ENCODE results near the gene BEGAIN. TPM values are rescaled to one million over a fixed set of nuclear protein-coding genes. Genes with fewer than 3 reads are reported as not detected.

Gene BEGAIN
- total and polyA plus RNA-seq, 2 experiments from 2014 or later, result not detected

DNA sequence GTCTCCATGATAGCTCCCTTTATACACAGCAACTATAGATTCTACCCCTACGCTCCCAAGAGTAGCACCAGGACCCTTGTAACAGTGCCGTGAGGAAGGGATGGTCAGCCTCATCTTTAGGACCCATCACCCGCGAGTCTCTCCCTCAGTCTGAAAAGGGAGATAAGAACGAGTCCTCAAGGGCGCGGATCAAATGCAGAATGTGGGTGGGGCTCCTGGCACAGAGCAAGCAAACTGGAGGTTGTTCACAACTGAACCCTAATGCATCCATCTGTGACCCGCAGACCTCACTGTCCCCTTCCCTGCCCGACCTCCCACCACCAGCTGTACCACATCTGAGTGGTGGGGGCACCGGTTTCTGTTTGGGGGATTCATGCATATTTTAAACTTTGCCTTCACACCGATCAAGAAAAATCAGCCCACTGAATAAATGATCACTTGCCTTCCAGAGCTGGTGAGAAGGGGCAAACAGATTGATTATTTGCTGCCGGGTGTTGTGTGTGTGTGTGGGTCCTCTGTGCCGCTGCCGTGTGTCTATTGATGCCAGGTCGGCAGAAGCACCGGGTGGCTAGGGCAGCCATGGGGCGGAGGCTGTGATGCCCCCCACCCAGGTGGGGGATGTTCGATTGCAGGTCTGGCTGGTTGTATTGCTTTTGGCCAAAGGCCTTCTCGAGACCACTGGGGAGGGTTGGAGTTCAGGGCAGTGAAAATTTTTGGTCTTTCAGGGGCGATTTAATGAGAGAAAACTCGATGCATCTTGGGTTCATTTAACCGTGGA, 35.7 kb upstream of the BEGAIN start:
- TF ChIP-seq, protein P1, sequence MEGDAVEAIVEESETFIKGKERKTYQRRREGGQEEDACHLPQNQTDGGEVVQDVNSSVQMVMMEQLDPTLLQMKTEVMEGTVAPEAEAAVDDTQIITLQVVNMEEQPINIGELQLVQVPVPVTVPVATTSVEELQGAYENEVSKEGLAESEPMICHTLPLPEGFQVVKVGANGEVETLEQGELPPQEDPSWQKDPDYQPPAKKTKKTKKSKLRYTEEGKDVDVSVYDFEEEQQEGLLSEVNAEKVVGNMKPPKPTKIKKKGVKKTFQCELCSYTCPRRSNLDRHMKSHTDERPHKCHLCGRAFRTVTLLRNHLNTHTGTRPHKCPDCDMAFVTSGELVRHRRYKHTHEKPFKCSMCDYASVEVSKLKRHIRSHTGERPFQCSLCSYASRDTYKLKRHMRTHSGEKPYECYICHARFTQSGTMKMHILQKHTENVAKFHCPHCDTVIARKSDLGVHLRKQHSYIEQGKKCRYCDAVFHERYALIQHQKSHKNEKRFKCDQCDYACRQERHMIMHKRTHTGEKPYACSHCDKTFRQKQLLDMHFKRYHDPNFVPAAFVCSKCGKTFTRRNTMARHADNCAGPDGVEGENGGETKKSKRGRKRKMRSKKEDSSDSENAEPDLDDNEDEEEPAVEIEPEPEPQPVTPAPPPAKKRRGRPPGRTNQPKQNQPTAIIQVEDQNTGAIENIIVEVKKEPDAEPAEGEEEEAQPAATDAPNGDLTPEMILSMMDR (IDR thresholded peaks at IDR 0.05; ENCODE audit: low read depth, low read length), result no peak
- DNase-seq (ENCODE audit: low read depth in 1 of 2, low spot score in 1 of 2), result no peak
- Histone ChIP-seq H3K27me3 (no peaks in the 10 kb centered on the region), H3K4me1 (ENCODE audit: low read depth) (no peaks in the 10 kb centered on the region), H3K4me3 (no peak overlapping the region), H3K9me3 (ENCODE audit: low read depth) (no peaks in the 10 kb centered on the region), H3K36me3 (no peaks in the 10 kb centered on the region), H3K27ac (no peak overlapping the region)

DNA sequence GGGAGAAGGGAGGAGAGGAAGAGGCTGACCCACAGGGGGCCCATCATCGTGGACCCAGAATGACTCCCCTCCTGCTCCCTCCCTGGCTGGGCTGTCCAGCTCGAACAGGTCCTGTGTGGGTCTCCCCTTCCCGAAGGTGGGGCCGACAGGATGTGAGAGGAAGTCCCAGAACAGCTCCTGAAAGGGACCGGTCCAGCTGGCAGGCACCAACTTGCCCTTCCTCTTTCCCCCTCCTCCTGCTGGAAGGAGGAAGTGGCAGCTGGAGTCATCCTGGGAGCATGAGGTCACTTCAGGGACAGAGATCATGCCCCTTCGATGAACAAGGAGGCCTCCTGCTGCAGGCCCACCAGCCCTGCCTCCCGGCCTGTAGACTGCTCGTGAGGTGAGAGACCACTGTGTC, 35.0 kb upstream of the BEGAIN start:
- Histone ChIP-seq H3K27ac (no peak overlapping the region), H3K36me3 (no peaks in the 10 kb centered on the region), H3K4me1 (ENCODE audit: low read depth) (no peaks in the 10 kb centered on the region), H3K4me3 (no peak overlapping the region), H3K9me3 (ENCODE audit: low read depth) (no peaks in the 10 kb centered on the region), H3K27me3 (no peaks in the 10 kb centered on the region)
- TF ChIP-seq, protein P1 (IDR thresholded peaks at IDR 0.05; ENCODE audit: low read depth, low read length), result no peak
- DNase-seq (ENCODE audit: low read depth in 1 of 2, low spot score in 1 of 2), result no peak

DNA sequence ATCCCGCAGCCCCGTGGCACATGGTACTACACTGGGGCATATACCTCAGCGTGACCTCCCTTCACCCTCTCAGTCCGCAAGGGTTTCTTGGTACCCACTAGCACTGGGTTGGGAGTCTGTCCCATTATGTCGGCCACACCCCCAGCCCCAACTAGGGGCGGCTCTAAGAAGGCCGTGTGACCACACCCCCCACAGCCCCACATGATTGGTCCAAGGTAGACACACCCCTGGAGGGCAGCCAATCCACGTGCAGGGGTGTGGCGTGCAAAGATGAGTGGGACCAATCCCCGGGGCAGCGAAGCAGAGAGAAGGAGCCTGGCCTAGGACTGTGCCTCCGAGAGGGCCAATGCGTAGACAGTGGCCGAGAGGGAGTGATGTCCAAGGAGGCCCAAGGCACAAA, 34.6 kb upstream of the BEGAIN start:
- Histone ChIP-seq H3K27ac (no peak overlapping the region), H3K27me3 (no peaks in the 10 kb centered on the region), H3K4me3 (no peak overlapping the region), H3K36me3 (no peaks in the 10 kb centered on the region), H3K9me3 (ENCODE audit: low read depth) (no peaks in the 10 kb centered on the region), H3K4me1 (ENCODE audit: low read depth) (no peaks in the 10 kb centered on the region)
- TF ChIP-seq, protein P1 (IDR thresholded peaks at IDR 0.05; ENCODE audit: low read depth, low read length), result no peak
- no peak for DNase-seq (ENCODE audit: low read depth in 1 of 2, low spot score in 1 of 2)

DNA sequence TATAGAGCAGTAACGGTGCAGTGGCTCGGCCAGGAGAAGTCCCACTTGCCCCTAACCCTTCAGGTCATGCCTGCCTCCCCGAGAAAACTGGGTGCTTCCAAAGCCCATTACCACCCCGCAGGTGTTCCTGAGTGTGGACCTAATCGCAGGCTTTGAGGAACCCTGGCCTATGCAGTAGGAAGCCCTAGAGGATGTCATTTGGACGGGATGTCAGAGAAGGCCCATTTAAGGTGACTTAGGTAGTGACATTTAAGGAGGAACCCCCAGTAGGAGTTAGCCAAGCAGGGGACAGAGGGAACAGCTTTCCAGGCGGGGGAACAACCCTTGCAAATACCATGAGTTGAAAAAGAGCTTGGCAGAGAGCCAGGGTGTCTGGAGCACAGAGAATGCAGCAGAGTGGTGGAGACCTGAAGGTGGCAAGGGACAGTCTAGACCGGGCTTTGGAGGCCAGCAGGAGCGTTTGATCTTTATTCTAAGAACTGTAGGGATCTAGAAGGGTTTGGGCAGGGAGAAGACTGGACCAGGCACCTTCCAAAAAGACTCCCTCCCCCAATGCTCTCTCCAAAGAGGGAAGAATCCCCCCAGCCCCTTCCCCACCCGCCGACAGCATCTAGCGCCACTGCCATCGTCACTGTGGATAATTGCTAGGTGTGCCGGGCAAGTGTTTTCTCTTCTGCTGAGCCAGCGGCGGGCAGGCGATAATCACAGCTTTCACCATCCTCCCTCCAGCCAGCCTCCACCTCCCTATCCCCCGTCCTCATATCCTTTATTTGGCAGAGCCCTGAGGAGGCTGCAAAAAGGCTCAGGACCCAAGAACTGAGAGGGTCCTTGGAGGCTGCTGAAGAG, 33.3 kb upstream of the BEGAIN start:
- H3K4me1 ChIP-seq (ENCODE audit: low read depth), result no peaks in the 10 kb centered on the region
- TF ChIP-seq, protein P1 (IDR thresholded peaks at IDR 0.05; ENCODE audit: low read depth, low read length), result no peak
- H3K27ac ChIP-seq, result no peak overlapping the region
- no peaks in the 10 kb centered on the region for H3K9me3 ChIP-seq (ENCODE audit: low read depth)
- H3K36me3 ChIP-seq, result no peaks in the 10 kb centered on the region
- H3K27me3 ChIP-seq, result no peaks in the 10 kb centered on the region
- no peak overlapping the region for H3K4me3 ChIP-seq
- peak in 1 of 2 donors; percentile 18 for DNase-seq (ENCODE audit: low read depth in 1 of 2, low spot score in 1 of 2)

DNA sequence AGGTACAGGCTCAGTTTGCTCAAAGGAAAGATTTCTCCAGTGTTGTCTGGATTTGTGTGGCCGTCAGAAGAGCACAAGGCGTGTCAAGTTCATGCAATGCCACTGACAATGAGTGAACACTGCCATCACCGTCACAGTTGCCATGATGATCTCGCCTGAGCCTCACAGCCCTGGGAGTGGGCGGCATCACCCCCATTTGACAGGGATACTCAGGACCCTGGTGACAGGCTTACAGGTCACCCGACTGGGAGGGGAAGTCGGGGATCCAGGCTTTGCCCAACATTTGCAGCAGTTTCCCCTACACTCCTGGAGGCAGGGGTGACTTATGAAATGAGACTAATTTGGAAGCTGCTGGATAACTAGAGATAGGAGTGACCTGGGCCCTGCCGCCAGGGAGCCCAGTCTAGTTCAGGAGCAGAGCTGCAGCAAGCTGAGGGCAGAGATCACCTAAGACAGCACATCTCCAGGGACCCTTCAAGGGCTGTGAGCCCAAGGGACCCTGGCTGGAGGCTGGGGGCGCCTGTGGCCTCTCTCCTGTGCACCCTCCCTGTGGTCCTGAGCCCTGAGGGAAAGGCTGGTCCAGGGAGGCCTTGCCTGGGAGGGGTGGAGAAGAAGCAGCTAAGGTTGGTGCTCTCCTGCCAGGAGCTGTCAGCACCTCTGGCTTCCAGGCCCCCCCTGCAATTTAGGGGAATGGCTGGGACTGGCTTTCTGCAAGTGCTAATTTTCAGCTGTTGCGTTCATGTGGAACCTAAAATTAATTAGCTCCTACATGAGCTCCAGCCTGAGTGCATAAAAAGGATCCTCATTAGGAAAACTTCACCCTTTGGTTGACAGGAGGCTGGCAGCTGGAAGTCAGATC, 32.4 kb upstream of the BEGAIN start:
- no peak for DNase-seq (ENCODE audit: low read depth in 1 of 2, low spot score in 1 of 2)
- Histone ChIP-seq H3K27ac (no peak overlapping the region), H3K9me3 (ENCODE audit: low read depth) (no peaks in the 10 kb centered on the region), H3K4me1 (ENCODE audit: low read depth) (no peaks in the 10 kb centered on the region), H3K36me3 (no peaks in the 10 kb centered on the region), H3K4me3 (no peak overlapping the region), H3K27me3 (no peaks in the 10 kb centered on the region)
- TF ChIP-seq, protein P1 (IDR thresholded peaks at IDR 0.05; ENCODE audit: low read depth, low read length), result no peak
